OCI-LY3 (cell line): ENCODE results near the gene PDK1.

ENCODE experiments used
- EZH2phosphoT487 ChIP-seq: fragments of 200-600 bp; shearing (Covaris generic); IDR thresholded peaks from 2 replicates; pipeline ENCODE4 v1.6.1; 2018; ENCODE audit warnings: antibody characterized with exemption, mixed run types, low read depth
- TF ChIP-seq, protein P1 (sequence below): fragments of 200-600, 300-600 bp; sonication (generic); IDR thresholded peaks from 2 replicates; pipeline ENCODE4 v1.5.1; 2014; ENCODE audit warnings: antibody characterized with exemption, low read length, low read depth

DNA sequence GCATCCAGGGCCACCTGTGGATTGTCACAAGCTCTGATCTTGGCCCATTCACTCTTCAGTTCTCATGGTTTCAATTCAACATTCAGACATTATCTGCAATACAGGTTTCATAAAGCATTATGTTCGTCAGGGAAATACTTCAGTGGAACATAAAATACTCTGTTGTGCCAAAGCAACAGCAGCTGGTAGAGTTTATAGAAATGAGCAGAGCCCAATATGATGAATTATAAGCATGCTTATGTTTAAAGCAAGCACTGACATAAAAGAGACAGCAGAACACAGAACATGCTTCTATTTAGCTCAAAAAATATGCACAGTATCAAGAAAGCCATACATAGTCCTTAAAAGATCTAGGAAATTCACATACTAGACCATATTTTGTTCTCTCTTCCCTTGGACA lies 71.3 kb downstream of the PDK1 start:
- TF ChIP-seq, protein P1, sequence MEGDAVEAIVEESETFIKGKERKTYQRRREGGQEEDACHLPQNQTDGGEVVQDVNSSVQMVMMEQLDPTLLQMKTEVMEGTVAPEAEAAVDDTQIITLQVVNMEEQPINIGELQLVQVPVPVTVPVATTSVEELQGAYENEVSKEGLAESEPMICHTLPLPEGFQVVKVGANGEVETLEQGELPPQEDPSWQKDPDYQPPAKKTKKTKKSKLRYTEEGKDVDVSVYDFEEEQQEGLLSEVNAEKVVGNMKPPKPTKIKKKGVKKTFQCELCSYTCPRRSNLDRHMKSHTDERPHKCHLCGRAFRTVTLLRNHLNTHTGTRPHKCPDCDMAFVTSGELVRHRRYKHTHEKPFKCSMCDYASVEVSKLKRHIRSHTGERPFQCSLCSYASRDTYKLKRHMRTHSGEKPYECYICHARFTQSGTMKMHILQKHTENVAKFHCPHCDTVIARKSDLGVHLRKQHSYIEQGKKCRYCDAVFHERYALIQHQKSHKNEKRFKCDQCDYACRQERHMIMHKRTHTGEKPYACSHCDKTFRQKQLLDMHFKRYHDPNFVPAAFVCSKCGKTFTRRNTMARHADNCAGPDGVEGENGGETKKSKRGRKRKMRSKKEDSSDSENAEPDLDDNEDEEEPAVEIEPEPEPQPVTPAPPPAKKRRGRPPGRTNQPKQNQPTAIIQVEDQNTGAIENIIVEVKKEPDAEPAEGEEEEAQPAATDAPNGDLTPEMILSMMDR = no peak
- no peak for TF ChIP-seq EZH2phosphoT487
